Muscle of leg (tissue), 16 donors: ENCODE measurements around the gene IER3. TPM values are rescaled to one million over a fixed set of nuclear protein-coding genes. Genes with fewer than 3 reads are reported as not detected.

Experiments used
- DNase-seq: peaks from one replicate; pipeline ENCODE4 v3.0.0; 2013
- H3K27ac ChIP-seq: one replicate; pipeline ENCODE4 v1.5.1; 2013; ENCODE audit warnings: mild to moderate bottlenecking, low read length, control low read depth
- H3K27me3 ChIP-seq: one replicate; pipeline ENCODE4 v1.6.1; 2013; ENCODE audit warnings: low read length; ENCODE audit not compliant: control insufficient read depth, insufficient read depth
- H3K36me3 ChIP-seq: one replicate; pipeline ENCODE4 v1.6.1; 2013; ENCODE audit warnings: low read length; ENCODE audit not compliant: control insufficient read depth, insufficient read depth
- H3K4me1 ChIP-seq: one replicate; pipeline ENCODE4 v1.6.1; 2013; ENCODE audit warnings: low read length; ENCODE audit not compliant: control insufficient read depth, insufficient read depth
- H3K4me3 ChIP-seq: one replicate; pipeline ENCODE4 v1.5.1; 2013; ENCODE audit warnings: low read length, control low read depth
- H3K9me3 ChIP-seq: replicated peaks from 2 replicates; pipeline ENCODE4 v1.6.1; 2013; ENCODE audit warnings: low read depth, low read length; ENCODE audit not compliant: control insufficient read depth
- WGBS: methylation state at CpG from one replicate; pipeline ENCODE4 v1.1.5; 2013; ENCODE audit warnings: missing lambda C conversion rate; ENCODE audit not compliant: insufficient coverage; 5-methylcytosine and 5-hydroxymethylcytosine counted together
- long read RNA-seq, 11 donors: transcript quantifications; one replicate each; lab custom pipeline, GENCODE V29; 2026
- polyA plus RNA-seq, 8 donors: library from polyadenylated mRNA; unstranded; fragments of 120-200 nt; gene quantifications; one replicate each; pipeline versions ENCODE4 v1.2.1 to v1.2.3, GENCODE V29; 2013; ENCODE audit warnings: inconsistent platforms in 1 of 8, low replicate concordance in 1 of 8; ENCODE audit not compliant: insufficient read length in 8 of 8, insufficient read depth in 1 of 8
- total RNA-seq: library from RNA; stranded (reverse); fragments of 120-200 nt; gene quantifications from one replicate; pipeline ENCODE4 v1.2.4, GENCODE V29; 2013

IER3 gene
- total RNA-seq (6.7 TPM), polyA plus RNA-seq (10 to 100 TPM in 6 of 8 donors, 1 to 10 TPM in 2; 5.8 to 22.6 (median 12.9) TPM)
- long read RNA-seq, donor 1, partial matches to known transcripts = 0 of 5 reads
- long read RNA-seq, donor 1, other reads (novel, unspliced or antisense) = 0 of 5 reads
- long read RNA-seq, donor 2, partial matches to known transcripts = 0 of 3 reads
- long read RNA-seq, donor 2, other reads (novel, unspliced or antisense) = 0 of 3 reads
- long read RNA-seq, donor 3, transcript IER3-201 (2 exons, 1,244 nt) = major isoform, 6 of 12 reads
- long read RNA-seq, donor 3, transcript IER3-202 (1 exons, 1,350 nt) = major isoform, 6 of 12 reads
- long read RNA-seq, donor 3, partial matches to known transcripts = 0 of 12 reads
- long read RNA-seq, donor 3, other reads (novel, unspliced or antisense) = 0 of 12 reads
- long read RNA-seq, donor 4, transcript IER3-202 (1 exons, 1,350 nt) = major isoform, 8 of 16 reads
- long read RNA-seq, donor 4, transcript IER3-201 (2 exons, 1,244 nt) = major isoform, 8 of 16 reads
- long read RNA-seq, donor 4, partial matches to known transcripts = 0 of 16 reads
- long read RNA-seq, donor 4, other reads (novel, unspliced or antisense) = 0 of 16 reads
- long read RNA-seq, donor 5, transcript IER3-202 (1 exons, 1,350 nt) = minor isoform, 15 of 31 reads
- long read RNA-seq, donor 5, transcript IER3-201 (2 exons, 1,244 nt) = major isoform, 16 of 31 reads
- long read RNA-seq, donor 5, partial matches to known transcripts = 0 of 31 reads
- long read RNA-seq, donor 5, other reads (novel, unspliced or antisense) = 0 of 31 reads
- long read RNA-seq, donor 6, transcript IER3-201 (2 exons, 1,244 nt) = minor isoform, 9 of 19 reads
- long read RNA-seq, donor 6, transcript IER3-202 (1 exons, 1,350 nt) = major isoform, 10 of 19 reads
- long read RNA-seq, donor 6, partial matches to known transcripts = 0 of 19 reads
- long read RNA-seq, donor 6, other reads (novel, unspliced or antisense) = 0 of 19 reads
- long read RNA-seq, donor 7, transcript IER3-201 (2 exons, 1,244 nt) = minor isoform, 15 of 33 reads
- long read RNA-seq, donor 7, transcript IER3-202 (1 exons, 1,350 nt) = major isoform, 18 of 33 reads
- long read RNA-seq, donor 7, partial matches to known transcripts = 0 of 33 reads
- long read RNA-seq, donor 7, other reads (novel, unspliced or antisense) = 0 of 33 reads
- long read RNA-seq, donor 8, partial matches to known transcripts = 0 of 5 reads
- long read RNA-seq, donor 8, other reads (novel, unspliced or antisense) = 0 of 5 reads
- long read RNA-seq, donor 9, transcript IER3-202 (1 exons, 1,350 nt) = major isoform, 12 of 17 reads
- long read RNA-seq, donor 9, transcript IER3-201 (2 exons, 1,244 nt) = minor isoform, 5 of 17 reads
- long read RNA-seq, donor 9, partial matches to known transcripts = 0 of 17 reads
- long read RNA-seq, donor 9, other reads (novel, unspliced or antisense) = 0 of 17 reads
- long read RNA-seq, donor 10, transcript IER3-201 (2 exons, 1,244 nt) = minor isoform, 11 of 28 reads
- long read RNA-seq, donor 10, transcript IER3-202 (1 exons, 1,350 nt) = major isoform, 17 of 28 reads
- long read RNA-seq, donor 10, partial matches to known transcripts = 0 of 28 reads
- long read RNA-seq, donor 10, other reads (novel, unspliced or antisense) = 0 of 28 reads
- long read RNA-seq, donor 11, transcript IER3-202 (1 exons, 1,350 nt) = major isoform, 7 of 8 reads
- long read RNA-seq, donor 11, partial matches to known transcripts = 0 of 8 reads
- long read RNA-seq, donor 11, other reads (novel, unspliced or antisense) = 0 of 8 reads

DNA sequence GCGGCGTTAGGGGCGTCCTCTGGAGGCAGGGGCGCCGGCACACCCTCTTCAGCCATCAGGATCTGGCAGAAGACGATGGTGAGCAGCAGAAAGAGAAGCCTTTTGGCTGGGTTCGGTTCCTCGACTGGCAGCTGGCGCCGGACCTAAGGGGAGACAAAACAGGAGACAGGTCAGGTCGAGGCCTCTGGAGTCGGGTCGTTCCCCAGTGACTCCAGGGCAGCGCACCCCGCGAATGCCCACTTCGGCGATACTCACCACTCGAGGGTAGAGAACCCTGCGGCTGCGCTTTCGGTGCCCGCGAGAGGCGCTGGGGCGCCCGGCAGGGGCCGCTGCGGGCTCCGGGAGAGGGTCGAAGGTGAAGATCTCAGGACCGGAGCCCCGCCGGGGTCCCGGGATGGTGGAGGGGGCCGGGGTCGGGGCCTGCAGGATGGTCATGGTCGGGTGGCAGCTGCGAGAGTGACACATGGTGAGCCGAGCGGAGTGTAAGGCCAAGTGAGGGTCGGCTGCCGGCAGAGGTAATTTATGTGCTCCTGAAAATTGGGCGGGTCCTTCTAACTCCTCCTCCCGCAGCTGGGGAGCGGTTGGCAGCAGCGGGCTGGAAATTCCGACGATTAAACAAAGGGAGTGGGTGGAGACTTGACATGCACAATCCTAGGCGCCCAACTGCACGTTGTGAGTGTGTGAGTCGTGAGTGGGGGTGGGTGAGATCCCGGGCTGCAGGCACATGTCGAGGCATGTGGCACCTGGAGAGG, at the start of gene IER3:
Gene IER3, minus strand, starts transcription at position 494 of the 752 bp plus-strand sequence. Its CDS starts 29 bp downstream, at position 465.
- H3K9me3 ChIP-seq = no peaks in the 10 kb centered on the region
- H3K4me3 ChIP-seq = peak within 1 kb of the TSS; percentile 95
- H3K27ac ChIP-seq = peak within 1 kb of the TSS; percentile 97
- peaks cover 40% of the 10 kb centered on the region for H3K4me1 ChIP-seq
- DNase-seq = peak; percentile 90
- H3K27me3 ChIP-seq = no peaks in the 10 kb centered on the region
- peaks cover 19% of the 10 kb centered on the region for H3K36me3 ChIP-seq
- under 1% methylated on average over 50 of the region's 54 CpGs for WGBS

- DNase-seq = peak; percentile 85
- Histone ChIP-seq H3K9me3 (no peaks in the 10 kb centered on the region), H3K4me1 (peaks cover 10% of the 10 kb centered on the region), H3K27ac (peak overlapping the region; percentile 90), H3K36me3 (no peaks in the 10 kb centered on the region), H3K4me3 (no peak overlapping the region), H3K27me3 (no peaks in the 10 kb centered on the region)
- 20% methylated on average over 1 of the region's 6 CpGs for WGBS
Observed at GRCh38 chr6:30793521-30794194, 49.3 kb upstream of the IER3 start.

DNA sequence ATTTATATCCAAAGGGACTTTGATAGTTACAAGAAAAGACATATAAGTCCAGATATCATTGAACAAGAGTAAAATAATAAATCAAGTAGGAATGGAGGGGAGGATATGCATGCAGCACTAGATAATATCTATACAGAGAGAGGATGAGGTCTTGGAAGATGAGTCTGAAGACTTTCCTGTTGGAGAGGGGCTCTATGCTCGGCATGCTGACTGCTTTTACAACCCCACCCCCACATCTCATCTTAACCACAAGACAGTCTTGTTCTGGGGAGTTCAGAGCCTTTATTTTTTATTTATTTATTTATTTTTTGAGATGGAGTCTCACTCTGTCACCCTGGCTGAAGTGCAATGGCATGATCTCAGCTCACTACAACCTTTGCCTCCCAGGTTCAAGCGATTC, 48.4 kb upstream of the IER3 start:
- no peaks in the 10 kb centered on the region for H3K36me3 ChIP-seq
- no peak overlapping the region for H3K27ac ChIP-seq
- H3K9me3 ChIP-seq = no peaks in the 10 kb centered on the region
- no peak for DNase-seq
- no peak overlapping the region for H3K4me3 ChIP-seq
- H3K27me3 ChIP-seq = no peaks in the 10 kb centered on the region
- WGBS = no CpG with 5 or more reads among the region's 2 CpGs
- peaks cover 10% of the 10 kb centered on the region for H3K4me1 ChIP-seq

DNA sequence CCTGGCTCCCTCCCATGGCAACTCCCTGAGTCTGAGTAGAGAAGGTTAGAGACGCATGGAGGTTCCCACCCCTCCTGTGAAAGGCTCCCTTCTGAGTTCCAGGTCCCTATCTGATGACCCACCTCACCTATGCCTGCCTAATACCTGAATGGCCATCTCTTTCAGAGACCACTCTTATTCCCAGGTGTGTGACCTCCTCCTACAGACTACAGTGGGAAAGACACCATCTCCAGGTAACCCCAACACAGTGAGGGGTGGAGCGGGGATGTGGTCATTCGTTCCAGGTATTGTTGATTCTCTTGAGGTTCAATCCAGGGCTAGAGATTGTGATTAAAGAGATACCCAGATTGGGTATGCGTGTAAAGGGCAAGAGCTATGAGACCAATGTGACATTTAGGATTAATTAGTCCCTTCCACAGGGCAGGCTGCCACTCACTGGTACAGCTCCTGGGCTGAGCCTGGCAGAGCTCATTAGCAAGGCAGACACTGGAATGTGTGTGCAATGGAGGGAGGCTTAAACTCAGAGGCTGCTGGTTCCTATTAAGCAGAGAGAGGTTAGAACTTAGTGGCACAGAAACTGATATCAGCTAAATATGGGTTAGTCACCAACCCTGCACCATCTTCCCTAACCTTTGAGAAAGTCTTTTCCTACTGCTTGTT, 46.5 kb upstream of the IER3 start:
- no peak overlapping the region for H3K27ac ChIP-seq

GRCh38 chr6:30789606-30790005, 45.3 kb upstream of the IER3 start:
- Histone ChIP-seq H3K4me1 (peaks cover 10% of the 10 kb centered on the region), H3K36me3 (no peaks in the 10 kb centered on the region), H3K4me3 (no peak overlapping the region), H3K27me3 (no peaks in the 10 kb centered on the region), H3K9me3 (no peaks in the 10 kb centered on the region), H3K27ac (no peak overlapping the region)
- DNase-seq = no peak
- no CpG with 5 or more reads among the region's 1 CpG for WGBS

More for the DNA sequence above, 46.5 kb upstream of the IER3 start:
- WGBS = 67% methylated on average over 1 of the region's 4 CpGs
- peaks cover 10% of the 10 kb centered on the region for H3K4me1 ChIP-seq
- no peaks in the 10 kb centered on the region for H3K9me3 ChIP-seq
- H3K36me3 ChIP-seq = no peaks in the 10 kb centered on the region
- DNase-seq = no peak
- no peaks in the 10 kb centered on the region for H3K27me3 ChIP-seq
- no peak overlapping the region for H3K4me3 ChIP-seq

DNA sequence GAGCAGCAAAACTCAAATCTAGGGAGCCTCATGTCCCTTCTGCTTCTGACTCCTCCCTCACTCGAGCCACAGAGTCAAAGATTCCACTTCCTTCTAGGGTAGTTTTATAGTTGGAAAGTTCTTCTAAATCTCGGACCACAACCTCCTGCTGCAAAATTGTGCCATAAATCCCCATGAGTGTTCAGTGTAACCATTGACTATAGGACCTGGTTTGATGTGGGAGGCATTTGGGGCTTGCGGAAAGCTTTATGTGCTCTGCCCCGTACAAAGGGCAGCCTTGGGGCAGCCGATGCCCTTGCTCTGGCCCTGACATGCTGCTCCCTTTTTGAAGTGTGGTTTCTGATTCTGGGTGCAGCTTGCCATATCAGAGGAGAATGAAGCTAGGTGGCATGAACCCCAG, 43.6 kb upstream of the IER3 start:
- Histone ChIP-seq H3K4me3 (no peak overlapping the region), H3K36me3 (no peaks in the 10 kb centered on the region), H3K27ac (no peak overlapping the region), H3K27me3 (no peaks in the 10 kb centered on the region), H3K9me3 (no peaks in the 10 kb centered on the region), H3K4me1 (peaks cover 4% of the 10 kb centered on the region)
- peak; percentile 51 for DNase-seq
- 57% methylated on average over 3 of the region's 5 CpGs for WGBS

- Histone ChIP-seq H3K4me1 (peaks cover 41% of the 10 kb centered on the region), H3K9me3 (no peaks in the 10 kb centered on the region), H3K27ac (peak overlapping the region; percentile 99), H3K36me3 (no peaks in the 10 kb centered on the region), H3K27me3 (no peaks in the 10 kb centered on the region), H3K4me3 (no peak overlapping the region)
- DNase-seq = peak; percentile 84
Observed at GRCh38 chr6:30782425-30783014, 38.2 kb upstream of the IER3 start.
